ENCODE measurements around the gene DMXL1.
"Not testable (repeated sequence)": the region's sequence is repeated elsewhere in the genome, so short reads cannot be mapped to it uniquely, and the experiment has no call there.

DMXL1 gene

GRCh38 chr5:119123280-119123679, 52.4 kb downstream of the DMXL1 start:
- DNase-seq, result no peak

GRCh38 chr5:119129770-119130169, 58.9 kb downstream of the DMXL1 start:
- no peak for DNase-seq

- DNase-seq, result no peak
Observed at GRCh38 chr5:119131530-119132304, 60.8 kb downstream of the DMXL1 start.

GRCh38 chr5:119135743-119136142, 64.9 kb downstream of the DMXL1 start:
- not testable (repeated sequence) for DNase-seq

GRCh38 chr5:119136666-119137318, 65.9 kb downstream of the DMXL1 start:
- DNase-seq, result no peak

- DNase-seq, result no peak
Observed at GRCh38 chr5:119153629-119154028, 82.7 kb downstream of the DMXL1 start.

GRCh38 chr5:119158144-119158543, 87.3 kb downstream of the DMXL1 start:
- no peak for DNase-seq

- DNase-seq, result no peak
Observed at GRCh38 chr5:119161430-119161829, 90.5 kb downstream of the DMXL1 start.

- no peak for DNase-seq
Observed at GRCh38 chr5:119166026-119166425, 95.1 kb downstream of the DMXL1 start.

GRCh38 chr5:119168401-119168800, 97.5 kb downstream of the DMXL1 start:
- no peak for DNase-seq

GRCh38 chr5:119171686-119172085, 100.8 kb downstream of the DMXL1 start:
- no peak for DNase-seq

GRCh38 chr5:119174578-119175163, 103.8 kb downstream of the DMXL1 start:
- DNase-seq, result no peak

- no peak for DNase-seq
Observed at GRCh38 chr5:119176785-119177184, 105.9 kb downstream of the DMXL1 start.

GRCh38 chr5:119177226-119177625, 106.3 kb downstream of the DMXL1 start:
- DNase-seq, result no peak

- DNase-seq, result no peak
Observed at GRCh38 chr5:119178435-119178834, 107.5 kb downstream of the DMXL1 start.

GRCh38 chr5:119179857-119180641, 109.2 kb downstream of the DMXL1 start:
- no peak for DNase-seq

GRCh38 chr5:119185512-119185911, 114.6 kb downstream of the DMXL1 start:
- not testable (repeated sequence) for DNase-seq

GRCh38 chr5:119187776-119188529, 117.1 kb downstream of the DMXL1 start:
- DNase-seq, result no peak

GRCh38 chr5:119190470-119191095, 119.7 kb downstream of the DMXL1 start:
- DNase-seq, result no peak

- no peak for DNase-seq
Observed at GRCh38 chr5:119191944-119192343, 121.1 kb downstream of the DMXL1 start.

- DNase-seq, result no peak
Observed at GRCh38 chr5:119200795-119201194, 129.9 kb downstream of the DMXL1 start.

- DNase-seq, result no peak
Observed at GRCh38 chr5:119207105-119207504, 136.2 kb downstream of the DMXL1 start.

Measured in NCI-H510A treated with DMSO at 0.1 percent for 48 hours (cell line).